NCI-H1694 (cell line): ENCODE measurements around the gene SH3RF3.

Source experiments
- DNase-seq: peaks from one replicate; lab custom pipeline; 2025; lab: John Stamatoyannopoulos, UW

The SH3RF3 gene

GRCh38 chr2:109243526-109244303 lies 114.7 kb downstream of the SH3RF3 start:
- DNase-seq, result no peak

- DNase-seq, result no peak
Observed at GRCh38 chr2:109244304-109244582, 115.2 kb downstream of the SH3RF3 start.

GRCh38 chr2:109244750-109245382 lies 115.9 kb downstream of the SH3RF3 start:
- DNase-seq, result no peak

- no peak for DNase-seq
Observed at GRCh38 chr2:109246176-109246575, 117.2 kb downstream of the SH3RF3 start.

GRCh38 chr2:109246616-109247015 lies 117.6 kb downstream of the SH3RF3 start:
- no peak for DNase-seq

- no peak for DNase-seq
Observed at GRCh38 chr2:109247340-109247739, 118.3 kb downstream of the SH3RF3 start.

GRCh38 chr2:109247812-109248211 lies 118.8 kb downstream of the SH3RF3 start:
- peak; percentile 16 for DNase-seq

- no peak for DNase-seq
Observed at GRCh38 chr2:109248590-109248989, 119.6 kb downstream of the SH3RF3 start.

GRCh38 chr2:109253217-109253616 lies 124.2 kb downstream of the SH3RF3 start:
- DNase-seq, result no peak

- DNase-seq, result no peak
Observed at GRCh38 chr2:109254174-109254904, 125.3 kb downstream of the SH3RF3 start.

- DNase-seq, result no peak
Observed at GRCh38 chr2:109255654-109256053, 126.6 kb downstream of the SH3RF3 start.

- DNase-seq, result no peak
Observed at GRCh38 chr2:109256111-109256510, 127.1 kb downstream of the SH3RF3 start.

- DNase-seq, result no peak
Observed at GRCh38 chr2:109256921-109257320, 127.9 kb downstream of the SH3RF3 start.

- DNase-seq, result no peak
Observed at GRCh38 chr2:109257653-109258052, 128.6 kb downstream of the SH3RF3 start.

- no peak for DNase-seq
Observed at GRCh38 chr2:109258376-109258775, 129.4 kb downstream of the SH3RF3 start.

GRCh38 chr2:109258905-109259540 lies 130.0 kb downstream of the SH3RF3 start:
- no peak for DNase-seq

GRCh38 chr2:109259671-109260070 lies 130.7 kb downstream of the SH3RF3 start:
- DNase-seq, result no peak

- DNase-seq, result no peak
Observed at GRCh38 chr2:109260116-109260855, 131.3 kb downstream of the SH3RF3 start.

GRCh38 chr2:109260886-109261700 lies 132.1 kb downstream of the SH3RF3 start:
- DNase-seq, result no peak

- DNase-seq, result no peak
Observed at GRCh38 chr2:109261906-109262631, 133.1 kb downstream of the SH3RF3 start.
